H1 (cell line): ENCODE results near the gene AP1G2. TPM values are rescaled to one million over a fixed set of nuclear protein-coding genes. Genes with fewer than 3 reads are reported as not detected.
A peak's percentile ranks its signal among the peaks of the same experiment; 100 is the strongest.

Experiments
- CTCF ChIA-PET: fragments of 300-600 bp; sonication (Branson Sonifier 250); formaldehyde crosslinking; loops from one replicate; lab custom pipeline; 2021; ENCODE audit not compliant: partially characterized antibody; lab: Charles Lee
- POLR2A ChIA-PET: fragments of 300-600 bp; sonication (Branson Sonifier 250); formaldehyde crosslinking; loops from one replicate; lab custom pipeline; 2021; ENCODE audit warnings: inconsistent platforms; ENCODE audit not compliant: partially characterized antibody; lab: Charles Lee
- DNase-seq, 2 experiments: peaks; one replicate each; pipeline versions ENCODE4 v3.0.0 to v3.0.0-alpha.2; 2010 to 2022; ENCODE audit warnings: low spot score in 2 of 2, low read depth in 1 of 2, mixed read lengths in 1 of 2
- FAIRE-seq: peaks from 2 replicates; lab custom pipeline; 2011; peaks lifted over from hg19 to GRCh38; lab: Jason Lieb, UNC
- H2AFZ ChIP-seq: 2 replicates; pipeline ENCODE4 v1.8.1; 2012; ENCODE audit warnings: low read length, inconsistent platforms
- H2AK5ac ChIP-seq: 2 replicates; pipeline ENCODE4 v1.6.1; 2013; ENCODE audit warnings: low read depth, low read length
- H2BK120ac ChIP-seq: replicated peaks from 2 replicates; pipeline ENCODE3; 2013; ENCODE audit warnings: low read depth, low read length, inconsistent platforms
- H2BK12ac ChIP-seq: 2 replicates; pipeline ENCODE4 v1.6.1; 2013; ENCODE audit warnings: low read depth, low read length
- H2BK15ac ChIP-seq: 2 replicates; pipeline ENCODE4 v1.6.1; 2013; ENCODE audit warnings: low read length
- H2BK20ac ChIP-seq: 2 replicates; pipeline ENCODE4 v1.6.1; 2013; ENCODE audit warnings: low read length
- H2BK5ac ChIP-seq: 2 replicates; pipeline ENCODE4 v1.6.1; 2013; ENCODE audit warnings: low read depth, low read length
- H3K14ac ChIP-seq: 2 replicates; pipeline ENCODE4 v1.6.1; 2013; ENCODE audit warnings: inconsistent platforms; ENCODE audit not compliant: insufficient read length
- H3K18ac ChIP-seq: 2 replicates; pipeline ENCODE4 v1.6.1; 2013; ENCODE audit warnings: low read length; ENCODE audit errors: extremely low read depth
- H3K23ac ChIP-seq: 2 replicates; pipeline ENCODE4 v1.6.1; 2013; ENCODE audit warnings: inconsistent platforms; ENCODE audit not compliant: insufficient read length
- H3K23me2 ChIP-seq: 2 replicates; pipeline ENCODE4 v1.6.1; 2013; ENCODE audit warnings: low read depth, low read length
- H3K27ac ChIP-seq: 2 replicates; pipeline ENCODE4 v1.6.1; 2011; ENCODE audit warnings: low read depth, low read length, inconsistent platforms
- H3K27me3 ChIP-seq, 4 experiments: replicated peaks in 1 of 4; 1 replicate in 1 of 4; 2 replicates in 3 of 4; pipeline versions ENCODE4 v1.6.1 to v1.8.1; 2011 to 2013; ENCODE audit warnings: low read length in 3 of 4, mild to moderate bottlenecking in 3 of 4, inconsistent platforms in 2 of 4, mixed read lengths in 2 of 4, moderate library complexity in 1 of 4; ENCODE audit not compliant: control insufficient read depth in 3 of 4, insufficient read depth in 3 of 4; ENCODE audit errors: extremely low read depth in 1 of 4
- H3K36me3 ChIP-seq, 4 experiments: 2 replicates each; pipeline versions ENCODE4 v1.6.1 to v1.8.1; 2011 to 2013; ENCODE audit warnings: mild to moderate bottlenecking in 4 of 4, low read length in 3 of 4, moderate library complexity in 2 of 4, control low read depth in 1 of 4, inconsistent platforms in 1 of 4; ENCODE audit not compliant: insufficient read depth in 4 of 4, control insufficient read depth in 2 of 4
- H3K4ac ChIP-seq: replicated peaks from 2 replicates; pipeline ENCODE3; 2013; ENCODE audit warnings: low read length, low read depth, mixed read lengths, inconsistent platforms; ENCODE audit not compliant: insufficient read length
- H3K4me1 ChIP-seq, 4 experiments: replicated peaks in 1 of 4; 1 replicate in 1 of 4; 2 replicates in 3 of 4; pipeline versions ENCODE4 v1.6.1 to v1.8.1; 2011 to 2013; ENCODE audit warnings: low read length in 3 of 4, inconsistent platforms in 2 of 4, mixed read lengths in 1 of 4; ENCODE audit not compliant: insufficient read depth in 4 of 4, control insufficient read depth in 3 of 4
- H3K4me2 ChIP-seq, 2 experiments: 2 replicates each; pipeline versions ENCODE4 v1.6.1 to v1.8.1; 2011 to 2013; ENCODE audit warnings: low read depth in 2 of 2, low read length in 2 of 2, control low read depth in 1 of 2, inconsistent platforms in 1 of 2, mild to moderate bottlenecking in 1 of 2; ENCODE audit not compliant: insufficient read depth in 1 of 2
- H3K4me3 ChIP-seq, 4 experiments: fragments of 200-600, 300-600 bp in 1 of 4; sonication (generic), shearing (Covaris generic), sonication (Bioruptor Twin) in 1 of 4; 2 replicates each; pipeline versions ENCODE4 v1.5.1 to v1.8.1; 2011 to 2016; ENCODE audit warnings: low read length in 4 of 4, low read depth in 3 of 4, control low read depth in 2 of 4, inconsistent platforms in 2 of 4, mild to moderate bottlenecking in 2 of 4, mixed read lengths in 1 of 4, moderate library complexity in 1 of 4; ENCODE audit not compliant: insufficient read depth in 2 of 4; ENCODE audit errors: extremely low read depth in 1 of 4
- H3K56ac ChIP-seq: replicated peaks from 2 replicates; pipeline ENCODE3; 2013; ENCODE audit warnings: low read depth, mild to moderate bottlenecking, mixed read lengths, low read length, inconsistent platforms; ENCODE audit not compliant: insufficient read length
- H3K79me1 ChIP-seq: 2 replicates; pipeline ENCODE4 v1.6.1; 2013; ENCODE audit warnings: low read depth, low read length, control low read depth
- H3K79me2 ChIP-seq, 2 experiments: 2 replicates each; pipeline versions ENCODE4 v1.6.1 to v1.8.1; 2012 to 2013; ENCODE audit warnings: low read length in 2 of 2, mild to moderate bottlenecking in 2 of 2, inconsistent platforms in 1 of 2; ENCODE audit not compliant: insufficient read depth in 2 of 2, control insufficient read depth in 1 of 2
- H3K9ac ChIP-seq, 4 experiments: replicated peaks in 1 of 4; 1 replicate in 1 of 4; 2 replicates in 3 of 4; pipeline versions ENCODE4 v1.6.1 to v1.8.1; 2011 to 2013; ENCODE audit warnings: low read depth in 3 of 4, low read length in 3 of 4, control low read depth in 2 of 4, mild to moderate bottlenecking in 2 of 4, moderate library complexity in 2 of 4, inconsistent platforms in 1 of 4; ENCODE audit errors: extremely low read depth in 1 of 4
- H3K9me3 ChIP-seq, 2 experiments: 2 replicates each; pipeline versions ENCODE4 v1.6.1 to v1.8.1; 2012 to 2013; ENCODE audit warnings: mild to moderate bottlenecking in 2 of 2, moderate library complexity in 2 of 2, control low read depth in 1 of 2, inconsistent platforms in 1 of 2, low read depth in 1 of 2, low read length in 1 of 2, mixed read lengths in 1 of 2; ENCODE audit not compliant: insufficient read depth in 2 of 2
- H4K20me1 ChIP-seq, 2 experiments: replicated peaks in 1 of 2; 2 replicates each; pipeline versions ENCODE3 to v1.8.1; 2011 to 2013; ENCODE audit warnings: inconsistent platforms in 2 of 2, low read length in 2 of 2, mild to moderate bottlenecking in 1 of 2; ENCODE audit not compliant: insufficient read depth in 2 of 2, control insufficient read depth in 1 of 2
- H4K5ac ChIP-seq: 2 replicates; pipeline ENCODE4 v1.6.1; 2013; ENCODE audit warnings: low read length, low read depth, mixed read lengths, inconsistent platforms; ENCODE audit not compliant: insufficient read length
- H4K8ac ChIP-seq: 2 replicates; pipeline ENCODE4 v1.8.0; 2013; ENCODE audit warnings: mild to moderate bottlenecking, moderate library complexity, low read length, inconsistent platforms; ENCODE audit not compliant: insufficient read depth; ENCODE audit errors: extremely low read depth
- H4K91ac ChIP-seq: replicated peaks from 2 replicates; pipeline ENCODE3; 2013; ENCODE audit warnings: low read length, mixed read lengths, inconsistent platforms; ENCODE audit not compliant: insufficient read length
- FOSL1 ChIP-seq: IDR thresholded peaks from 2 replicates; pipeline ENCODE4 v1.6.1; 2011; ENCODE audit warnings: mild to moderate bottlenecking, low read depth, low read length, moderate library complexity; ENCODE audit not compliant: insufficient read depth
- POLR2AphosphoS5 ChIP-seq: IDR thresholded peaks from 2 replicates; pipeline ENCODE4 v1.6.1; 2011; ENCODE audit warnings: low read depth, low read length
- RXRA ChIP-seq: IDR thresholded peaks from 2 replicates; pipeline ENCODE4 v1.6.1; 2011; ENCODE audit warnings: low read depth, mild to moderate bottlenecking, low read length, moderate library complexity; ENCODE audit not compliant: insufficient read depth
- SIX5 ChIP-seq: IDR thresholded peaks from 2 replicates; pipeline ENCODE4 v1.6.1; 2011; ENCODE audit warnings: mild to moderate bottlenecking, low read depth, low read length
- WGBS, 2 experiments: shearing (Covaris generic) in 1 of 2; methylation state at CpG; one replicate each; pipeline versions ENCODE4 v1.1.6 to v1.1.7; 2013 to 2015; ENCODE audit warnings: low lambda C conversion rate in 2 of 2, mixed read lengths in 2 of 2, inconsistent platforms in 1 of 2, low coverage in 1 of 2, missing lambda C conversion rate in 1 of 2; ENCODE audit not compliant: insufficient replicate concordance in 2 of 2, insufficient coverage in 1 of 2, insufficient read length in 1 of 2; ENCODE audit errors: extremely low coverage in 1 of 2, missing lambda C conversion rate in 1 of 2; 5-methylcytosine and 5-hydroxymethylcytosine counted together
- polyA plus RNA-seq, 7 experiments: library from polyadenylated mRNA; depleted of rRNA in 3 of 7; stranded (reverse) in 5 of 7; unstranded in 2 of 7; fragments of >200 nt in 5 of 7; fragments of 200-250 nt in 2 of 7; gene quantifications; 1 replicate in 5 of 7; 2 replicates in 1 of 7; 4 replicates in 1 of 7; pipeline versions ENCODE4 v1.2.1 to v1.2.3, GENCODE V29; 2011 to 2013; ENCODE audit warnings: missing spikeins in 2 of 7, mixed read lengths in 2 of 7
- total RNA-seq: library from RNA; stranded (reverse); fragmentation: NEBNext Ultra II Directional; extraction: Animal tissue kit (Norgen Biotek cat#: 25700); gene quantifications from 2 replicates; pipeline ENCODE4 v1.2.1, GENCODE V29; 2021

Gene AP1G2
- total and polyA plus RNA-seq, 2 of the 8 experiments (the other 6 are each of a cell fraction or from before 2014, with no cell fraction given), result 70.9 to 134 TPM

GRCh38 chr14:23563473-23564180 is 4.0 kb downstream of the AP1G2 start:
- H3K4ac ChIP-seq, result no peak overlapping the region
- no peaks in the 10 kb centered on the region for H3K79me1 ChIP-seq
- H3K14ac ChIP-seq, result no peak overlapping the region
- peaks cover 3 to 18% (median 5%) of the 10 kb centered on the region in 4 experiments; a peak in 6 of 7 replicates for H3K4me1 ChIP-seq
- whole genome bisulfite sequencing, 2 experiments, result 91% methylated on average over 14 of the region's 14 CpGs; no CpG with 5 or more reads in 1 of the 2 experiments
- DNase-seq, result no peak
- H3K18ac ChIP-seq, result no peak overlapping the region
- TF ChIP-seq RXRA, result no peak
- TF ChIP-seq SIX5, result no peak
- TF ChIP-seq FOSL1, result no peak
- TF ChIP-seq POLR2AphosphoS5, result peak; percentile 39; the same call in 1 of the 2 replicates
- TF ChIP-seq, all 59 proteins: peak for 1
- Histone ChIP-seq H3K4me3 (no peak overlapping the region), H3K23me2 (peaks cover 7% of the 10 kb centered on the region; the same call in 1 of the 2 replicates), H3K79me2 (no peaks in the 10 kb centered on the region), H4K8ac (no peak overlapping the region; the same call in 1 of the 2 replicates), H2BK120ac (no peak overlapping the region), H2BK20ac (no peak overlapping the region), H2BK5ac (no peak overlapping the region), H3K9ac (no peak overlapping the region), H4K91ac (no peak overlapping the region), H4K20me1 (peaks cover 0 to 5% of the 10 kb centered on the region in 2 experiments), H3K56ac (no peak overlapping the region), H2AFZ (no peak overlapping the region), H3K36me3 (peaks cover 11 to 30% (median 17%) of the 10 kb centered on the region in 4 experiments; a peak in 7 of 8 replicates), H2AK5ac (no peak overlapping the region), H3K23ac (no peak overlapping the region), H2BK15ac (no peak overlapping the region), H4K5ac (no peak overlapping the region), H3K27ac (no peak overlapping the region), H3K4me2 (no peak overlapping the region), H3K27me3 (no peaks in the 10 kb centered on the region), H2BK12ac (no peak overlapping the region), H3K9me3 (no peaks in the 10 kb centered on the region)
- CTCF ChIA-PET, result interaction anchor here (0.8 to 70.5 kb wide), 13 partner anchors 9 to 411 kb away, joined by 3 to 2092 read pairs (median 5); partner anchors contain the start of gene NGDN
- FAIRE-seq, result no peak
- POLR2A ChIA-PET, result interaction anchor here (1.1 to 52.7 kb wide), 4 partner anchors 10 to 85 kb away, joined by 3 to 1523 read pairs (median 478); partner anchors contain the start of genes JPH4, NGDN and ZFHX2
